Panc1 (cell line): ENCODE data around the gene LIPA.

ENCODE experiments used
- POLR2AphosphoS5 ChIP-seq: IDR thresholded peaks from 2 replicates; pipeline ENCODE4 v1.6.1; 2012; ENCODE audit warnings: mild to moderate bottlenecking, low read depth, low read length, moderate library complexity
- SIN3A ChIP-seq: IDR thresholded peaks from 2 replicates; pipeline ENCODE4 v1.6.1; 2012; ENCODE audit warnings: low read depth, mild to moderate bottlenecking, low read length, moderate library complexity, borderline replicate concordance; ENCODE audit not compliant: insufficient read depth
- TF ChIP-seq, protein P1 (sequence below), 2 experiments: IDR thresholded peaks; 2 replicates each; pipeline ENCODE4 v1.6.1; 2011 to 2012; ENCODE audit warnings: low read depth in 2 of 2, control low read depth in 1 of 2, low read length in 1 of 2, mild to moderate bottlenecking in 1 of 2, moderate library complexity in 1 of 2; ENCODE audit not compliant: insufficient read depth in 1 of 2
- TF ChIP-seq, protein P2 (sequence below): fragments of 450-650 bp; IDR thresholded peaks from 2 replicates; pipeline ENCODE4 v1.5.1; 2017; ENCODE audit warnings: mild to moderate bottlenecking

DNA sequence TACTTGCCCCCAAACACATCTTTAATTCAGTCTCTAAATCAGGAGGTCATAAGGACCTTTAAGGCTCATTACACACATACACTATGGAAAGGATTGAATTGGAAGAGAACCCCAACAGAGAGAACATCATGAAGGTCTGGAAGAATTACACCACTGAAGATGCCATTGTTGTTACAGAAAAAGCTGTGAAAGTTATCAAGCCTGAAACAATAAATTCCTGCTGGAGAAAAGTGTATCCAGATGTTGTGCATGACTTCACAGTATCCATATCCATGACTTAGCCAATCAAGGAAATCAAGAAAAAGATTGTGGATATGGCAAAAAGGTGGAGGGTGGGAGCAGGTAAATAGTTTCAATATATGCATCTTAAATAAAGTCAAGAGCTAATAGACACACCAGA, 13.7 kb downstream of the LIPA start:
- TF ChIP-seq, protein P1, sequence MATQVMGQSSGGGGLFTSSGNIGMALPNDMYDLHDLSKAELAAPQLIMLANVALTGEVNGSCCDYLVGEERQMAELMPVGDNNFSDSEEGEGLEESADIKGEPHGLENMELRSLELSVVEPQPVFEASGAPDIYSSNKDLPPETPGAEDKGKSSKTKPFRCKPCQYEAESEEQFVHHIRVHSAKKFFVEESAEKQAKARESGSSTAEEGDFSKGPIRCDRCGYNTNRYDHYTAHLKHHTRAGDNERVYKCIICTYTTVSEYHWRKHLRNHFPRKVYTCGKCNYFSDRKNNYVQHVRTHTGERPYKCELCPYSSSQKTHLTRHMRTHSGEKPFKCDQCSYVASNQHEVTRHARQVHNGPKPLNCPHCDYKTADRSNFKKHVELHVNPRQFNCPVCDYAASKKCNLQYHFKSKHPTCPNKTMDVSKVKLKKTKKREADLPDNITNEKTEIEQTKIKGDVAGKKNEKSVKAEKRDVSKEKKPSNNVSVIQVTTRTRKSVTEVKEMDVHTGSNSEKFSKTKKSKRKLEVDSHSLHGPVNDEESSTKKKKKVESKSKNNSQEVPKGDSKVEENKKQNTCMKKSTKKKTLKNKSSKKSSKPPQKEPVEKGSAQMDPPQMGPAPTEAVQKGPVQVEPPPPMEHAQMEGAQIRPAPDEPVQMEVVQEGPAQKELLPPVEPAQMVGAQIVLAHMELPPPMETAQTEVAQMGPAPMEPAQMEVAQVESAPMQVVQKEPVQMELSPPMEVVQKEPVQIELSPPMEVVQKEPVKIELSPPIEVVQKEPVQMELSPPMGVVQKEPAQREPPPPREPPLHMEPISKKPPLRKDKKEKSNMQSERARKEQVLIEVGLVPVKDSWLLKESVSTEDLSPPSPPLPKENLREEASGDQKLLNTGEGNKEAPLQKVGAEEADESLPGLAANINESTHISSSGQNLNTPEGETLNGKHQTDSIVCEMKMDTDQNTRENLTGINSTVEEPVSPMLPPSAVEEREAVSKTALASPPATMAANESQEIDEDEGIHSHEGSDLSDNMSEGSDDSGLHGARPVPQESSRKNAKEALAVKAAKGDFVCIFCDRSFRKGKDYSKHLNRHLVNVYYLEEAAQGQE (IDR thresholded peaks at IDR 0.05; ENCODE audit: insufficient read depth in 1 of 2, low read depth in 2 of 2, low read length in 1 of 2): no peak
- TF ChIP-seq, protein P2, sequence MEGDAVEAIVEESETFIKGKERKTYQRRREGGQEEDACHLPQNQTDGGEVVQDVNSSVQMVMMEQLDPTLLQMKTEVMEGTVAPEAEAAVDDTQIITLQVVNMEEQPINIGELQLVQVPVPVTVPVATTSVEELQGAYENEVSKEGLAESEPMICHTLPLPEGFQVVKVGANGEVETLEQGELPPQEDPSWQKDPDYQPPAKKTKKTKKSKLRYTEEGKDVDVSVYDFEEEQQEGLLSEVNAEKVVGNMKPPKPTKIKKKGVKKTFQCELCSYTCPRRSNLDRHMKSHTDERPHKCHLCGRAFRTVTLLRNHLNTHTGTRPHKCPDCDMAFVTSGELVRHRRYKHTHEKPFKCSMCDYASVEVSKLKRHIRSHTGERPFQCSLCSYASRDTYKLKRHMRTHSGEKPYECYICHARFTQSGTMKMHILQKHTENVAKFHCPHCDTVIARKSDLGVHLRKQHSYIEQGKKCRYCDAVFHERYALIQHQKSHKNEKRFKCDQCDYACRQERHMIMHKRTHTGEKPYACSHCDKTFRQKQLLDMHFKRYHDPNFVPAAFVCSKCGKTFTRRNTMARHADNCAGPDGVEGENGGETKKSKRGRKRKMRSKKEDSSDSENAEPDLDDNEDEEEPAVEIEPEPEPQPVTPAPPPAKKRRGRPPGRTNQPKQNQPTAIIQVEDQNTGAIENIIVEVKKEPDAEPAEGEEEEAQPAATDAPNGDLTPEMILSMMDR: no peak
- no peak for TF ChIP-seq POLR2AphosphoS5
- no peak for TF ChIP-seq SIN3A
